Peyer's patch (tissue), 4 donors: ENCODE data around the gene FBN3. TPM values are rescaled to one million over a fixed set of nuclear protein-coding genes. Genes with fewer than 3 reads are reported as not detected.

ENCODE experiments used
- DNase-seq, 3 donors: peaks; one replicate each; pipeline ENCODE4 v3.0.0-alpha.2; 2017 to 2019
- H3K27ac ChIP-seq, 4 donors: fragments of 200-600 bp; sonication (generic); one replicate each; pipeline ENCODE4 v1.5.1; 2016 to 2019
- H3K27me3 ChIP-seq, 2 donors: fragments of 200-600 bp; sonication (generic); one replicate each; pipeline ENCODE4 v1.5.1; 2019
- H3K36me3 ChIP-seq, 3 donors: fragments of 200-600 bp; sonication (generic); one replicate each; pipeline ENCODE4 v1.5.1; 2016 to 2019
- H3K4me1 ChIP-seq, 4 donors: fragments of 200-600 bp; sonication (generic); one replicate each; pipeline ENCODE4 v1.5.1; 2016 to 2019
- H3K4me3 ChIP-seq, 4 donors: fragments of 200-600 bp; sonication (generic); 1 replicate in 3 of 4; 2 replicates in 1 of 4; pipeline ENCODE4 v1.5.1; 2016 to 2019; ENCODE audit warnings: mild to moderate bottlenecking in 1 of 4
- H3K9me3 ChIP-seq, 4 donors: fragments of 200-600 bp; sonication (generic); one replicate each; pipeline ENCODE4 v1.5.1; 2016 to 2019; ENCODE audit warnings: mild to moderate bottlenecking in 1 of 4
- POLR2A ChIP-seq, 2 donors: fragments of 450-650 bp; IDR thresholded peaks; one replicate each; pipeline ENCODE4 v1.5.1; 2017; ENCODE audit warnings: antibody characterized with exemption in 2 of 2, mild to moderate bottlenecking in 2 of 2, moderate library complexity in 2 of 2
- total RNA-seq, 4 donors: library from RNA; depleted of rRNA; stranded (reverse); fragments of >200 nt; gene quantifications; one replicate each; pipeline ENCODE4 v1.1.0, GENCODE V29; 2016
- TF ChIP-seq, protein P1 (sequence below), 6 experiments: fragments of 450-650 bp in 4 of 6; fragments of 200-600 bp in 2 of 6; sonication (generic) in 1 of 6; IDR thresholded peaks; one replicate each; pipeline ENCODE4 v1.5.1; 2017 to 2019; ENCODE audit warnings: antibody characterized with exemption in 6 of 6, mild to moderate bottlenecking in 3 of 6, moderate library complexity in 1 of 6

FBN3 gene
- total RNA-seq, 4 donors from 2014 or later, result 0.28 TPM; not detected in 3

DNA sequence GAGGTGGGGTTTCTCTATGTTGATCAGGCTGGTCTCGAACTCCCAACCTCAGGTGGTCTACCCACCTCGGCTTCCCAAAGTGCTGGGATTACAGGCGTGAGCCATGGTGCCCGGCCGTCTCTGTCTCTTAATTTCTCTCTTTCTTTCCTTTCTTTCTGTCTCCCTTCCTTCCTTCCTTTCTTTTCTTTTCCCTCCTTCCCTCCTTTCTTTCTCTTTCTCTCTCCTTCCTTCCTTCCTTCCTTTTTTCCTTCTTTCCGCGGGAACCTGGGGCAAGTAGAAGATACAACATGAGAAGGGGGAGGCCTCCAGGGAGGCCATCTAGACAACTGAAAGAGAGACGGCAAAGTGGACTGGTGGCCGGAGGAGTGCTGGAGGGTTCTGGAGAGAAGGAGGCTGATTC lies 128.7 kb downstream of the FBN3 start:
- no peaks in the 10 kb centered on the region for H3K36me3 ChIP-seq
- H3K27ac ChIP-seq, result no peak overlapping the region
- H3K27me3 ChIP-seq, result no peaks in the 10 kb centered on the region
- no peaks in the 10 kb centered on the region for H3K9me3 ChIP-seq
- no peak overlapping the region for H3K4me3 ChIP-seq
- no peak for DNase-seq
- TF ChIP-seq POLR2A (IDR thresholded peaks at IDR 0.05), result no peak
- TF ChIP-seq, protein P1, sequence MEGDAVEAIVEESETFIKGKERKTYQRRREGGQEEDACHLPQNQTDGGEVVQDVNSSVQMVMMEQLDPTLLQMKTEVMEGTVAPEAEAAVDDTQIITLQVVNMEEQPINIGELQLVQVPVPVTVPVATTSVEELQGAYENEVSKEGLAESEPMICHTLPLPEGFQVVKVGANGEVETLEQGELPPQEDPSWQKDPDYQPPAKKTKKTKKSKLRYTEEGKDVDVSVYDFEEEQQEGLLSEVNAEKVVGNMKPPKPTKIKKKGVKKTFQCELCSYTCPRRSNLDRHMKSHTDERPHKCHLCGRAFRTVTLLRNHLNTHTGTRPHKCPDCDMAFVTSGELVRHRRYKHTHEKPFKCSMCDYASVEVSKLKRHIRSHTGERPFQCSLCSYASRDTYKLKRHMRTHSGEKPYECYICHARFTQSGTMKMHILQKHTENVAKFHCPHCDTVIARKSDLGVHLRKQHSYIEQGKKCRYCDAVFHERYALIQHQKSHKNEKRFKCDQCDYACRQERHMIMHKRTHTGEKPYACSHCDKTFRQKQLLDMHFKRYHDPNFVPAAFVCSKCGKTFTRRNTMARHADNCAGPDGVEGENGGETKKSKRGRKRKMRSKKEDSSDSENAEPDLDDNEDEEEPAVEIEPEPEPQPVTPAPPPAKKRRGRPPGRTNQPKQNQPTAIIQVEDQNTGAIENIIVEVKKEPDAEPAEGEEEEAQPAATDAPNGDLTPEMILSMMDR (IDR thresholded peaks at IDR 0.05), result no peak
- H3K4me1 ChIP-seq, result no peaks in the 10 kb centered on the region

DNA sequence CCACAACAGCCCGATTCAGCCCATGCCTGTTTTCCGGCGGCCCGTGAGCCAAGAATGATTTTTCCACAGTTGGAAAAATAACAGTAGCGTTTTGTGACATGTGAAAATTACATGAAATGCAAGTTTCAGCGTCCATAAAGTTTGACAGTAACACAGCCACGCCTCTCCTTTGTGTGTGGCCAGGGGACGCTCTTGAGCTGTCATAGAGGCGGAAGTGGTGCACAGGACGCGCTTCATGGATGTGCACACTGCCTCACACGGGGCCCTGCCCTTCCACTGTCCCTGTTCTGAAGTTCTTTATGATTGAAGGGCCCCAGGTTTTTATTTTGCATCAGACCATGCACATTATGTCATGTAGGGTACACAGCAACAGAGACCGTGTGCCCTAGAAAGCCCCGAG lies 131.6 kb downstream of the FBN3 start:
- Histone ChIP-seq H3K4me3 (no peak overlapping the region), H3K4me1 (no peaks in the 10 kb centered on the region), H3K27ac (no peak overlapping the region), H3K27me3 (no peaks in the 10 kb centered on the region), H3K36me3 (no peaks in the 10 kb centered on the region), H3K9me3 (no peaks in the 10 kb centered on the region)
- TF ChIP-seq, protein P1 (IDR thresholded peaks at IDR 0.05), result peak in 4 of 6 experiments; percentile 49 to 83 (median 80)
- no peak for TF ChIP-seq POLR2A (IDR thresholded peaks at IDR 0.05)
- peak; percentile 56 to 84 (median 78) for DNase-seq

Other genes starting within 250 kb of the FBN3 start
- 10 to 100 TPM; 16.6 to 39.3 (median 35.0) TPM for gene MAP2K7, start 245.7 kb downstream of the FBN3 start, total RNA-seq
- not detected for gene TGFBR3L, start 234.8 kb downstream of the FBN3 start, total RNA-seq
- 10 to 100 TPM in 2 of 4 donors, 1 to 10 TPM in 2; 7.4 to 12.9 (median 9.4) TPM for gene SNAPC2, start 229.3 kb downstream of the FBN3 start, total RNA-seq
- 1 to 10 TPM in 3 of 4 donors, not detected in 1; 1.6 to 2.5 (median 2.4) TPM for gene CTXN1, start 223.5 kb downstream of the FBN3 start, total RNA-seq
- 100 to 1,000 TPM in 1 of 4 donors, 10 to 100 TPM in 3; 55.5 to 211 (median 80.7) TPM for gene TIMM44, start 205.9 kb downstream of the FBN3 start, total RNA-seq
- gene ELAVL1, start 144.0 kb downstream of the FBN3 start, total RNA-seq, result 10 to 100 TPM; 21.0 to 41.7 (median 25.9) TPM
- 100 to 1,000 TPM in 2 of 4 donors, 10 to 100 TPM in 1, 1 to 10 TPM in 1; 5.8 to 286 (median 121) TPM for gene CCL25, start 96.8 kb downstream of the FBN3 start, total RNA-seq
- 10 to 100 TPM in 3 of 4 donors, 1 to 10 TPM in 1; 6.8 to 41.3 (median 11.7) TPM for gene CERS4, start 59.8 kb upstream of the FBN3 start, total RNA-seq
- 10 to 100 TPM; 12.7 to 26.4 (median 18.2) TPM for gene CD320, start 158.8 kb upstream of the FBN3 start, total RNA-seq
- 10 to 100 TPM in 3 of 4 donors, not detected in 1; 24.6 to 43.4 (median 38.5) TPM for gene NDUFA7, start 171.8 kb upstream of the FBN3 start, total RNA-seq
- gene RPS28, start 171.9 kb upstream of the FBN3 start, total RNA-seq, result 100 to 1,000 TPM; 306 to 519 (median 393) TPM
- gene KANK3, start 193.7 kb upstream of the FBN3 start, total RNA-seq, result 10 to 100 TPM in 1 of 4 donors, 1 to 10 TPM in 3; 3.0 to 16.5 (median 7.8) TPM
- gene ANGPTL4, start 214.6 kb upstream of the FBN3 start, total RNA-seq, result 10 to 100 TPM; 22.6 to 82.1 (median 29.9) TPM
- 100 to 1,000 TPM in 3 of 4 donors, 10 to 100 TPM in 1; 76.2 to 181 (median 151) TPM for gene RAB11B, start 240.8 kb upstream of the FBN3 start, total RNA-seq